Superior temporal gyrus (tissue), 1 donor: ENCODE data around the gene SEC14L5.
A peak's percentile ranks its signal among the peaks of the same experiment; 100 is the strongest.

Experiments
- DNase-seq: peaks from one replicate; pipeline ENCODE4 v3.0.0-alpha.2; 2016; ENCODE audit errors: extremely low spot score

Gene SEC14L5

GRCh38 chr16:4957720-4958509 is at the start of gene SEC14L5:
SEC14L5 (plus strand) TSS chr16:4958330; CDS start chr16:4959324, 994 bp downstream.
- peak; percentile 95 for DNase-seq

DNA sequence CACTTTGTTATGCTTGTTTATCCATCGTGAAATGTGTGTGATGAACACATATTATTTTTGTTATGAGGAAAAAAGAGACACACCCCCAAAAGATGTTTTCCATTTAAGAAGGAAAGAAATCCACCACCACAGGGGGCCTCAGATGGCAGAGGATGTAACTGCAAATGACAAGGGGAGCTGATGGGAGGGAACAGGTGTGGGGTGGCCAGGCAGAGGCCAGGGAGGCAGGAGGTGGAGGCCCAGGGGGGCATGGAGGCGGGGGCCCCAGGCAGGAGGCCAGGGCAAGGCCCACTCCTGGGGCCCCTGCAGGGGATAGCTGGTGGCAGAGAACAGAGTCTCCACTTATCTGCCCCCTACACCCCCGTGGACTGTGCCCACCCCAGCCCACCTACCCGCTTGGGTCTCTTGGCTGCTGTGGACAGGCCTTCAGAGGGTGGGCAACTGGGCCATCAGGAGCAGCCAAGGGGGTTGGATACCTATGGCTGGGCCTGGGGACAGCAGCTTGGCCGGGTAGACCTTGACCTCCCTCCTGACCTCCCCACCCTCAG is 49.2 kb upstream of the SEC14L5 start:
- DNase-seq = no peak

DNA sequence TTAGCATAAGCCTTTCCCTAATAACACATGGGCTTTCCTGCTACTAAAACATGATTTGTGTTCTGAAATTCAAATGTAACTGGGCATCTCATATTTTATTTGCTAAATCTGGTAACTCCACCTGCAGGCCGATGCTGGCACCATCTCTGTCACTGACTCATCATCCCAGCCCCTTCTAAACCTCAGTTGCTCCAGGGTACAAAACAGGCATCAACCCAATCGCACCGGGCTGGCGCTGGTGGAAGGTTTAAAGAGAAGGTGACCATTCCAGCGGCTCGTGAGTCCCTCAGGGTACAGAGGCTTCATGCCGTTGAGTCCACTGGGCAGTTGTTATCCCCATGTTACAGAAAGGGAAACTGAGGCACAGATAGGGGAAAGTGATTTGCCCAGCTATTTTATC is 48.3 kb upstream of the SEC14L5 start:
- no peak for DNase-seq

DNA sequence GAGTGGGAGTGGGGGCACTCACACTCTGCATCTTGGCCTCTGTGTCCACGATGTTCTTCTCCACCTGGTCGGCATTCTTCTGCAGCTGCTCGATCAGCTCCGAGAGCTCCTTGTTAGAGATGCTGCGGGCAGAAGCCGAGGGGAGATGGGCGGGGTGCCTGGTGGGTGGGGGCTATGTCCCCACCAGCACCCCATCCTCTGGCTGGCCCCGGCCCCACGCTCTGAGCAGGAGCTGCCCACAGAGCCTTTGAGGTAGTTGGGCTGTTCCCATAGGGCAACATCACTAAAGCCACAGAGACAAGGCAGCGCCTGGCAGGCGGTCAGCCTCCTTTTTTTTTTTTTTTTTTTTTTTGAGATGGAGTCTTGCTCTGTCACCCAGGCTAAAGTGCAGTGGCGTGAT is 47.3 kb upstream of the SEC14L5 start:
- DNase-seq = no peak

- no peak for DNase-seq
These were observed 46.2 kb upstream of the SEC14L5 start for GRCh38 chr16:4911970-4912386.

DNA sequence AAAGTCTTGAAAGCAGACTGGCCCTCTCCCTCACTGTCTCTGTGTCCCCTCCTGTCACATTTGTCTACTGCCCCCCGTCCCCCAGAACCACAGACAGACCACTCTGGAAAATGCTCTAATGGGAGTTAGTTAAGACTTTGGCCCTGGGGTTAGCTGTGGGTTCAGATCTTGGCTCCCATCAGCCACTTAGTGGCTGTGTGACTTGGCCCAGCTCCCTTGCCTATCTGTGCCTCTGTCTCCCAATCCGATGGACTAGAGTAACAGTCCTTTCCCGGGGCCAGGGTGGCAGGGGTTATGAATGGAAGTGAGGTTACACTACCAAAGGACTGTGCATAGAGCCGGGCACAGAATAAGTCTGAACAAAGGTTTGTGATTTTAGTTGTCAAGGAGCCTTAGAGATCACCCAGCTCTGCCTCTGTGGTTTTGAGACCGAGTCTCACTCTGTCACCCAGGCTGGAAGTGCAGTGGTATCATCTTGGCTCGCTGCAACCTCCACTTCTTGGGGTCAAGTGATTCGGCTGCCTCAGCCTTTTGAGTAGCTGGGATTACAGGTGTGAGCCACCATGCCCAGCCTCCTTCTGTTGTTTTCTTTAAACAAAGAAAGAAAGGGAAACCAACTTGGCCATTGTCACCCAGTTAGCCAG is 44.9 kb upstream of the SEC14L5 start:
- no peak for DNase-seq

GRCh38 chr16:4913774-4914525 is 44.2 kb upstream of the SEC14L5 start:
- no peak for DNase-seq

DNA sequence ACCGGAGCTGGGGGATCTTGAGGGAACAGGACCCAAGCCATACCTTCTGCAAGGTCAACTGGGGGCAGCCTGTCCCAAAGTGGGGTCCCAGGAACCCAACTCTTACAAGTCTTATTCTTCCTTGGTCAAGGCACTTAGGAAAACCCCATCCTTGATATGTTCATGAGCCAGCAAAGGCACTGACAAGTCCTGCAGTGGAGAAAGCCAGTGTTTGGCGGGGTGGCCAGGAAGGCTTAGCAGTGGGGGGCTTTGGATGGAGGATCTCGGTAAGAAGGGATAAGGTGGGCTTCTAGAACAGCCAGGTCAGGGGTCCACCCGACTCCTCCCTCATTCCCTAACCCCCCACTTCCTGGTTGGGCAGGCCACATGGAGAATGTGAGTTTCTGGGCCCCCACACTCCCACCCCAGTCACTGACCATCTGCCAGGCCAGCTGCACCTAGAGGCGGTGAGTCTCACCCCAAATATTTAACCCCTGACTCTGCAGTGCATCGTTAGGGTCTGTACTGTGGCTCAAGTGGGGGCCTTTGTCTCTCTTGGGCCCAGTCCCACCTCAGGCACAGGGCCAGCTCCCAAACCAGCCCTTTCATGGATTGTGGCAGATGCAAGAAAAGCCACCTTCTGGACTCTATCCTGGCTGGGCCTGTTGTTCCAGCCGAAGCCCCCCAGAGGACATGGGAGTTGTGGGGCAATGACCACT is 43.5 kb upstream of the SEC14L5 start:
- no peak for DNase-seq

DNA sequence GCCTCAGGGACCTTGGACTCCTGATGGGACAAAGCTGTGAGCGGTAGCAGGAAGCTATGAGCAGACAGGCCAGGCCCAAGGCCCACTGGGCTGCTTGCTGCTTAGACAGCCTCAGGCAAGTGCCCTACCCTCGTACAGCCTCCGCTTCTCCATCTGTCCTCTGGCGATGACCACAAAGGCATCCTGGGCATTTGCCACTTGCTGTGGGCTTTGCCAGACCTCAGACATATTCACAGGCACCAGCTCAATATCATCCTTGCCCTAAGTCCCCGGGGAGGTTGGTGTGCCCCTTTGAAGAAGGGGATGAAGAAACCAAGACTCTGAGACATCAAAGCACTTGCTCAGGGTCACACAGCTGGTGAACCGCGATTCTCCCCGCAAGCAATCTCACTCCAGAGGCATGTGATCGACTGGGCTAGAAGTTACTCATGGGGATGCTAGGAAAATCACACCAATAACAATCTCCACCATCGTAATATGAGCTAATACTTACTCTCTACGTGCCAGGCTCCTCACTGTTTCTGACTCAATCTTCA is 42.8 kb upstream of the SEC14L5 start:
- DNase-seq = no peak

DNA sequence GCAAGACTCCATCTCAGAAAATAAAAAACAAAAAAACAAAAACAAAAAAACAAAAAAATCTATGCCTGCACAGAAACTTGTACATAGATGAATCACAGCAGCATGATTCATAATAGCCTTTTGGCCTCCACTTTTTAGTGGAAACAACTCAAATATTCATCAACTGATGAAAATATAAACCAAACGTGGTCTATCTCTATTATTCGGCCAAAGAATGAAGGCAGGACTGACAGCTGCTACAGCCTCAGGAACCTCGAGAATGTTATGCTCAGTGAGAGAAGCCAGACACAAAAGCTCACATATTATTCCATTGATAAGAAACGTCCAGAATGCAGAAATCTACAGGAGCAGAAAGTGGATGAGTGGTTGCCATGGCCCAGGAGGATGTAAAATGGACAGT is 41.0 kb upstream of the SEC14L5 start:
- DNase-seq = no peak

GRCh38 chr16:4918781-4919251 is 39.3 kb upstream of the SEC14L5 start:
- DNase-seq = no peak

DNA sequence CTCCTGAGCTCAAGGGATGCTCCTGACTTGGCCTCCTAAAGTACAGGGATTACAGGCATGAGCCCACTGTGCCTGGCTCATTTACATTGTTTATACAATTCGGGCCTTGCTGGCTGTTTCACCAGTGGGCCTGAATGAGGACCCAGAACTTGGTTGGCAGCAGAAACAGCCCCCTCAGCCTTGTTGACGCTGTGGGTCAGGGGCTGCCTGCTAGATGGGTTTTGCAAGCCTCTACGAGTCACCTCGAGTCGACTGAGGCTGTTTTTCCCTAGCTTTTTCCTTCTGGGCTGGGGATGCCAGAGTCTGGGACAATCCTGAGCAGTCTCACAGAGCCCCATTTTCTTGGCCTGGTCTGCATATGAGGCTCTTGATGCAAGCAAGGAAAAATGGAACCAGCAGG is 37.3 kb upstream of the SEC14L5 start:
- no peak for DNase-seq

DNA sequence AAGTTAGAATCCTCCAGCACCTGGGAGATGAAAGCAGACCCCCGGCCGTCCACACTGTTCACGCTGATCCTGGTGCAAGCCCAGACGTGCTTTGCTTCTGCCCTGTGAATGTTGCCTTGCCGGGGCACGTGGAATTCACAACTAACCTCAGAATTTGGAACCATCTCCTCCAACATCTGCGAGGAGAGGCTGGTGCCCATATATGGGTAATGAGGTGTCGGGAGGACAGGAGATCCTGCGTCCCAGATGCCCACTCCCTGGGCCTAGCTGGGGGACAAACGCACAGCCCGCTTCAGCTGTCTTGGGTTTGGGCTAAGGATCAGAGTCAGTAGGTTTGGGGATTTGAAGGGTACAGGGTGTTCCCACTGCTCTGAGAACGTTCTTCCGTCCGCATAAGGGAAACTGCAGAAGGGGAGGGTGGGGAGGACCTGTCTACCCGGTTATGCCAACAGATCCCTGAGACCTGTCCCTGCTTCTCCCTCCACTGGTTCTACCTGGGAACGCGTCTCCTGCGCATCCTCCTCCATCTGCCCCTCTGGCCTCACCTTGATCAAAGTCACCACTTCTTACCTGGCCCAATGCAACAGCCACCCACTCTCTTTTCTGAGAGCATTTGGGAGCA is 35.3 kb upstream of the SEC14L5 start:
- DNase-seq = no peak

DNA sequence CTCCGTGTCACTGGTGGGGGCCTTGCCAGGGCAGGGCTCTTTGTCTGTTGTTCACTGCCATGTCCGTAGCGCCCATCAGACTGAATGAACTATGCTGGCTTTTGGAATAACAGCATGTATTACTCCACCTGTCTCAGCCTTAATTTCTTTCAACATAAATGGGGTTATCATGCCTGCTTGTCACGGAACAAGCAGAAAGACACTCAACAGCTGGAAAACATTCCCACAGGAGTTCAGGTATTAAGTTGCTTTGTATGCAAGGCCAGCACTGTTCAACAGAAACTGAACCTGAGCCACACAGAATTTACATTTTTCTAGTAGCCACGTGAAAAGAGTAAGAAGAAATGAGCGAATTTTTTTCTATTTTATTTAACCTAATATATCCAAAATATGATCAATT is 34.3 kb upstream of the SEC14L5 start:
- no peak for DNase-seq

DNA sequence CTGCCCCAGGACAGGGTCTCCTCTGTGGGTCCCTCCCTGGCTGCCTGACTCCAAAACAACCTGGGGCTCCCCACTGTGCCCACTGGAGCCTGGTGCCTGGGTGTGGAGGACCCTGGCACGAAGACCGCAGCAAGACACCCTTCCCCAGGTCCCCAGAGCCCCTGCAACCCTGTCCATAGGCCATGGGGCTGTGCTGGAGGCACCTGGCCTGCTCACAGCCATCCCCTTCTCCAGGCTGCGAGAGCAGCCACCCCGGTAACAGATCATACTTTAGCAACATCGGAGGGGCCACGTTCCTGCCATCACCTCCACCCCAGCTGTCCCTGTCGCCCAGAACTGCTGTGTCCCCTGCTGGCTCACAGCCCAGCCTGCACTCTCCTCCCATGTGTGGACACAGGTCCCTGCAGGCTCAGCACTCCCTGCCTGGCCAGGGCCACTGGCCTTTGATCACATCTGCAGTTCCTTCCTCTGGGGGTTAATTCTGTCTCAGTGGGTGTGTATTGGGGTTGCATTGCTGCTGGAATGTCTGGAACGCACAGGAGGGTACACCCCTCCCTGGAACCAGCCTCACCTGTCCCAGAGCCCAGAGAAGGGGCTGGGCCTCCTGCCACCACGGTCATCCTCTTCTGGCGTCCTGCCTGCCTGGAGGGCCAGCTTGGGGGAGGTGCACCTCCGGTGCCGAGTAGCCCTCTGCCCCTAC is 33.4 kb upstream of the SEC14L5 start:
- no peak for DNase-seq

DNA sequence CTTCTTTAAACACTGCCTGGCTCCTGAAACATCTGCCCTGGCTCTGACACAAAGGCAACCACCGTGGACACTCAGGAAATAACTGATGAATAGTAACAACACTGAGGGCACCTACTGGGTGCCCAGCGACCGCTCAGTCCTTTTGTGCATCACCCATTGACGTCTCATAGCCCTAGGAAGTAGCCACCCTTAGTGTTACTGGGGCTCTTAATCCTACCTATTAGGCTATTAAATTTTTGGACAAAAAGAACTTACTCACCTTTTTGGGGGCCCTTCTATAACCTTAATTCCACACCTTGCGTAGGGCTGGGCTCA is 32.9 kb upstream of the SEC14L5 start:
- no peak for DNase-seq

DNA sequence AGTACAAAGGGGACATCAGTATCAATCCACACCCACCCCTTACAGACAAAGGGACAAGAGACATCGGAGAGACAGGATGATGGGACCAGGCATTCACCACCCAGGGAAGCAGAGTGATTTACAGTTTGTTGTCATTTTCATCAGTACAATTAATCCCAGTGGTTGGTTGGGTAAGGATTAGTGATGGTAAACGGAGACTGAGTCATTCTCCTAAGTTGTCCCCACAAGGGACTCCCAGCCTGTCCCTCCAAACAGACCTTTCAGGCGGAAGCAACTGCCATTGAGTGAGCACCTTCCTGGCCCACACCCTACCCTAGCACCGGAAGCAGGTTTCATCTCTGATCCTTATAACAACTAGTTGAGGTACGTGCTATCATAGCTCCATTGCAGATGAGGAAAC is 32.3 kb upstream of the SEC14L5 start:
- DNase-seq = no peak

- DNase-seq = no peak
These were observed 31.2 kb upstream of the SEC14L5 start for GRCh38 chr16:4926928-4927327.

DNA sequence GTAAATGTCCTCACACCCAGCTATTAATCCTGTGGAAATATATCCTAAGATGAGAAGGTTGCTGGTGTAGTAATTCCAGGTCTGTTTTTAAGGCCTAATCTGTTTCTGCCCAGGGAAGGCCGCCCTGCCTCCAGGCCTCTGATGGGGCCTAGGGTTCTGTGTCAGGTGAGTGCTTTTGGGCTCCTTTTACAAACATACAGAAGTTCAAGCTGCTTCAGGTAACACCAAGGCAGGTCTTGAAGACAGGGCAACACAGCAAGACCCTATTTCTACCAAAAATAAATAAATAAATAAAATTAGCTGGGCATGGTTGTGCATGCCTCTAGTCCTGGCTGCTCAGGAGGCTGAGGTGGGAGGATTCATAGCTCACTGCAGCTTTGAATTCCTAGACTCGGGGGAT is 30.5 kb upstream of the SEC14L5 start:
- DNase-seq = no peak

GRCh38 chr16:4928227-4928626 is 29.9 kb upstream of the SEC14L5 start:
- DNase-seq = no peak
